PFSK-1 (cell line): Measurements from ENCODE around the gene RHBDF1.

Source experiments
- FOXP2 ChIP-seq: optimal IDR thresholded peaks from 2 replicates; pipeline ENCODE3; 2011; ENCODE audit warnings: borderline replicate concordance, control low read depth, inconsistent platforms; ENCODE audit not compliant: insufficient read depth; ENCODE audit errors: extremely low read length, extremely low read depth
- POLR2AphosphoS5 ChIP-seq: IDR thresholded peaks from 2 replicates; pipeline ENCODE4 v1.6.1; 2012; ENCODE audit warnings: low read depth, mild to moderate bottlenecking, control low read depth, low read length, moderate library complexity
- SIN3A ChIP-seq: IDR thresholded peaks from 2 replicates; pipeline ENCODE4 v1.6.1; 2012; ENCODE audit warnings: mild to moderate bottlenecking, low read length, moderate library complexity, borderline replicate concordance; ENCODE audit not compliant: insufficient read depth
- TAF1 ChIP-seq: IDR thresholded peaks from 2 replicates; pipeline ENCODE4 v1.6.1; 2012; ENCODE audit warnings: low read length, control low read depth, borderline replicate concordance; ENCODE audit not compliant: insufficient read depth
- TF ChIP-seq, protein P1 (sequence below), 2 experiments: IDR thresholded peaks; 2 replicates each; pipeline versions ENCODE4 v1.6.1 to v1.8.0; 2011 to 2012; ENCODE audit warnings: low read depth in 2 of 2, low read length in 2 of 2, control low read depth in 1 of 2, inconsistent platforms in 1 of 2, mild to moderate bottlenecking in 1 of 2, moderate library complexity in 1 of 2; ENCODE audit not compliant: insufficient read depth in 1 of 2

The RHBDF1 gene

DNA sequence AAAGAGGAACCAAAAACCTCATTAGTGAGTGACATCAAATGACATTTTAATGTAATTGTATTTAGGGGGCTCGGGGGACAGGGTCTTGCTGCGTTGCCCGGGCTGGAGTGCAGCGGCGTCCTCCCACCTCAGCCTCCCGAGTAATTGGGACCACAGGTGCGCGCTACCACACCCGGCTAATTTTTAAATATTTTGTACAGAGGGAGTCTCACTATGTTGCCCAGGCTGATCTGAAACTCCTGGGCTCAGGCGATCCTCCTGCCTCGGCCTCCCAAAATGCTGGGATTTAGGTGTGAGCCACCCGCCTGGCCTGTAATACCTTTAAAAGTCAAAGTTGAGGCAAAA lies 18.2 kb downstream of the RHBDF1 start:
- no peak for TF ChIP-seq FOXP2
- TF ChIP-seq POLR2AphosphoS5, result no peak

DNA sequence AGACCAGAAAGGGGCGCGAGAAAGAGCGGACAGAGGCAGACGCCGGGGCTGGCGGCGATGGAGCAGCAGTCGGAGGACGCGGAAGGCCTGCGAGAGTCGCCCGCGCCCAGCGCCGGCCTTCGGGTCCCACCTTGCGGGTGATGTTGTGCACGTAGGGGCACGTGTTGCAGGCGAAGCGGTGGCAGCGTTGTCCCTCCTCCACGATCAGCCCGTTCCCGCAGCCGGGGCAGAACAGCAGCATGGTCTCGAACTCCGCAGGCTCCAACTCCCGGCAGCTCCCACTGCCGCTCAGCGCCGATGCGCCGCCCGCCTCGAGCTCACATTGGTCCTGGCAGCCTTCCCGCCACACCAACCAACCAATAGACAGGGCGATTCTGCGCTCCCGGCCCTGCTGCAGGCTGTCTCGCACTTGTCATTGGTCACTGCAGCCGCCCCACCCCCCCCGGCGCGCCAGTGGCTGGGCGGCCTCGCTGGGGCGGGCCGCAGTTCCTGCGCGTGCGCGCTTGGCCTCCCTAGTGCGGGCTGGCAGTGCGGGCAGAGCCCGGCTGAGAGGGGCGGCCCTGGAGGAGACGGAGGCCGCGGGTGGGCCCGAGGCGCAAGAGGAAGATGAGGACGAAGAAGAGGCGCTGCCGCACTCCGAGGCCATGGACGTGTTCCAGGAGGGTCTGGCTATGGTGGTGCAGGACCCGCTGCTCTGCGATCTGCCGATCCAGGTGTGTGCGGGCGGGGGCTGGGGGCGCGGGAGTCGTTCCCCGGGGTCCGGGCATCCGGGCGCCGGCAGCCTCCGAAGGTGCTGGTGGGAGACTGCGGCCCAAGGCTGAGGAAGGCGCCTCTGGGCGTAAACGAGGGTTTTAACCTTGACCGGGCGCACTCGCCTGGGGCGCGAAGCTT lies 18.8 kb downstream of the RHBDF1 start, which contains the start of the genes POLR3K and SNRNP25:
POLR3K (minus strand) TSS at position 263 of the 891 bp plus-strand sequence; CDS start at position 241, 22 bp downstream.
SNRNP25 (plus strand) TSS at position 483 of the 891 bp plus-strand sequence; CDS start at position 672, 189 bp downstream.
- 0 out of 2 replicates have a peak, but pooled peaks have one; percentile 12 for TF ChIP-seq SIN3A
- no peak for TF ChIP-seq FOXP2
- TF ChIP-seq, protein P1, sequence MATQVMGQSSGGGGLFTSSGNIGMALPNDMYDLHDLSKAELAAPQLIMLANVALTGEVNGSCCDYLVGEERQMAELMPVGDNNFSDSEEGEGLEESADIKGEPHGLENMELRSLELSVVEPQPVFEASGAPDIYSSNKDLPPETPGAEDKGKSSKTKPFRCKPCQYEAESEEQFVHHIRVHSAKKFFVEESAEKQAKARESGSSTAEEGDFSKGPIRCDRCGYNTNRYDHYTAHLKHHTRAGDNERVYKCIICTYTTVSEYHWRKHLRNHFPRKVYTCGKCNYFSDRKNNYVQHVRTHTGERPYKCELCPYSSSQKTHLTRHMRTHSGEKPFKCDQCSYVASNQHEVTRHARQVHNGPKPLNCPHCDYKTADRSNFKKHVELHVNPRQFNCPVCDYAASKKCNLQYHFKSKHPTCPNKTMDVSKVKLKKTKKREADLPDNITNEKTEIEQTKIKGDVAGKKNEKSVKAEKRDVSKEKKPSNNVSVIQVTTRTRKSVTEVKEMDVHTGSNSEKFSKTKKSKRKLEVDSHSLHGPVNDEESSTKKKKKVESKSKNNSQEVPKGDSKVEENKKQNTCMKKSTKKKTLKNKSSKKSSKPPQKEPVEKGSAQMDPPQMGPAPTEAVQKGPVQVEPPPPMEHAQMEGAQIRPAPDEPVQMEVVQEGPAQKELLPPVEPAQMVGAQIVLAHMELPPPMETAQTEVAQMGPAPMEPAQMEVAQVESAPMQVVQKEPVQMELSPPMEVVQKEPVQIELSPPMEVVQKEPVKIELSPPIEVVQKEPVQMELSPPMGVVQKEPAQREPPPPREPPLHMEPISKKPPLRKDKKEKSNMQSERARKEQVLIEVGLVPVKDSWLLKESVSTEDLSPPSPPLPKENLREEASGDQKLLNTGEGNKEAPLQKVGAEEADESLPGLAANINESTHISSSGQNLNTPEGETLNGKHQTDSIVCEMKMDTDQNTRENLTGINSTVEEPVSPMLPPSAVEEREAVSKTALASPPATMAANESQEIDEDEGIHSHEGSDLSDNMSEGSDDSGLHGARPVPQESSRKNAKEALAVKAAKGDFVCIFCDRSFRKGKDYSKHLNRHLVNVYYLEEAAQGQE (IDR thresholded peaks at IDR 0.05; ENCODE audit: insufficient read depth in 1 of 2, low read depth in 2 of 2, low read length in 2 of 2), result no peak
- TF ChIP-seq POLR2AphosphoS5, result peak; percentile 94
- peak; percentile 77; the same call in 1 of the 2 replicates for TF ChIP-seq TAF1

DNA sequence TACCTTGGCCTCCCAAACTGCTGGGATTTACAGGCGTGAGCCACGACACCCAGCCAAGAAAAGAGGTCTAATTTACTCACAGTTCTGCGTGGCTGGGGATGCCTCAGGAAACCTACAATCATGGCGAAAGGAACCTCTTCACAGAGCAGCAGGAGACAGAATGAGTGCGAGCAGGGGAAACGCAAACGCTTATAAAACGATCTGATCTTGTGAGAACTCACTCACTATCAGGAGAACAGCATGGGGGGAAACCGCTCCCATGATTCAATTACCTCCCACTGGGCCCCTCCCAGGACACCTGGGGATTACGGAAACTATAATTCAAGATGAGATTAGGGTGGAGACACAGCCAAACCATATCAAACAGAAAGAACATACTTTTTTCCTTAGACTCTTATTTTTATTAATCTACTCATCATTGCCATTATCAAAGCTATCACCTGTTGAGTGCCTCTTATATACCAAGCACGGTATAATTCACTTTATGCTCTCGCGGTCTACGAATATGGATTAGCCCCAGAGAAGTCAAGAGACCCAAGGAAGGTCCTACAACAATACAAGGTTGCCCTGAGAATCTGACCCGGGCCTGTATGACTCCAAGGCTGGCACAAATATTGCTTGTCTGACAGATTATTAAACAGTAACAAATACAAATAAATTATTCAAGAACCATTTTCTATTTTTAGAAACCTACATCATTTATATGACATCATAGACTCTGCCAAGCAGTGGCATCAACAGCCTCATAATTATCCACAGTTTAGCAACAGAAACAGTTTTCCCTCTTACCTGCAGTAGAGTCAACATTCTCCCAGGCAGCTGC lies 21.5 kb downstream of the RHBDF1 start:
- TF ChIP-seq POLR2AphosphoS5, result no peak
- no peak for TF ChIP-seq FOXP2
- no peak for TF ChIP-seq TAF1
- TF ChIP-seq, protein P1 (IDR thresholded peaks at IDR 0.05; ENCODE audit: insufficient read depth in 1 of 2, low read depth in 2 of 2, low read length in 2 of 2), result no peak
- TF ChIP-seq SIN3A, result no peak

DNA sequence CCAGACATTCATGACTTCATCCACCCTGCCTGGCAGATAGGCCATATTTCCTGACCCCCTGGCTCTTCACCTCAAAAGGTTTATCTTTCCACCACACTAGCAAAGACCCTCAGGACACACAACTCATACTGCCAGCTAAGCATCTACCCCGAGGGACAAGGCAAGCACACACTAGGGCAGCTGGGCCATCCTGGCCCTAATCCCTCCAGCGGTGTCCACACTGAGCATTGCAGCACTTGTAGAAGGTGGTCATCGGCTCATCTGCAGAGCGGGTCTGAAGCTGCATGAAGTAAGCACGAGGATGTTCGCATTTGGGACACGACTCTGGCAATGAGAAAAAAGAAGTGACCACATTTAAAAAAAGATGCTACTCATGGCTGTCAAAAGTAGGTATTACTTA lies 25.2 kb downstream of the RHBDF1 start:
- TF ChIP-seq FOXP2 (no peak), TAF1 (no peak), SIN3A (no peak), POLR2AphosphoS5 (no peak)
- TF ChIP-seq, protein P1 (IDR thresholded peaks at IDR 0.05; ENCODE audit: insufficient read depth in 1 of 2, low read depth in 2 of 2, low read length in 2 of 2), result no peak

DNA sequence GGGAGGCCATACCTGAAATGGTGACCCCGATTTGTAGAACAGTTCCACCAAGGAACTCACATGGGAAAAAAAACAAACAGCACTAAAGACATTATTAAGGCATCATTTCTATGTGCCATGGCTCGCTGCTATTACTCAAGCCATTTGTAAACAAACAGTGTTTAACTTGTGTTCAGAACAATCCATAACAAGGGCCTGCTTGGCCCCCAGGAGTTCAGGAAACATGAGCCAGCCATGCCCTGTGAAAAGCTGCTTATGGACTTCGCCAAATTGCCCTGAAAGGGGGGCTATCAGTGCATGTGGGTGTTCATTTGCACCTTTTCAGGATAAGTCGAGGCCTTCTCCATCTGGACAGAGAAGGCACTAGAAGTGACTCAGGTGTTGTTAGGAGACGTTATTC lies 27.0 kb downstream of the RHBDF1 start:
- TF ChIP-seq FOXP2 (no peak), SIN3A (no peak), POLR2AphosphoS5 (no peak), TAF1 (no peak)
- TF ChIP-seq, protein P1 (IDR thresholded peaks at IDR 0.05; ENCODE audit: insufficient read depth in 1 of 2, low read depth in 2 of 2, low read length in 2 of 2), result no peak
